Psoas muscle (tissue), 8 donors: ENCODE results near the gene RFC4. TPM values are rescaled to one million over a fixed set of nuclear protein-coding genes. Genes with fewer than 3 reads are reported as not detected.
A peak's percentile ranks its signal among the peaks of the same experiment; 100 is the strongest.

Experiments used
- ATAC-seq, 4 donors: fragments of 200-7000 bp; cut with Tn5 transposase; one replicate each; pipeline ENCODE4 v1.9.1; 2020; ENCODE audit warnings: moderate library complexity in 3 of 4, mild to moderate bottlenecking in 2 of 4
- DNase-seq, 2 donors: peaks; one replicate each; pipeline ENCODE4 v3.0.0-alpha.2; 2020
- H3K27ac ChIP-seq: fragments of 200-600 bp; one replicate; pipeline ENCODE4 v1.8.0; 2022
- H3K27me3 ChIP-seq, 3 donors: fragments of 200-600 bp in 1 of 3; one replicate each; pipeline versions ENCODE4 v1.6.1 to v1.8.0; 2013 to 2022; ENCODE audit warnings: low read length in 2 of 3, mild to moderate bottlenecking in 2 of 3, moderate library complexity in 1 of 3; ENCODE audit not compliant: insufficient read depth in 3 of 3
- H3K36me3 ChIP-seq, 2 donors: fragments of 200-600 bp in 1 of 2; one replicate each; pipeline versions ENCODE4 v1.6.1 to v1.8.0; 2013 to 2022; ENCODE audit warnings: low read depth in 1 of 2, mild to moderate bottlenecking in 1 of 2, moderate library complexity in 1 of 2; ENCODE audit not compliant: insufficient read depth in 1 of 2
- H3K4me1 ChIP-seq: fragments of 200-600 bp; one replicate; pipeline ENCODE4 v1.8.0; 2022
- H3K4me3 ChIP-seq: fragments of 200-600 bp; one replicate; pipeline ENCODE4 v1.8.0; 2022; ENCODE audit warnings: mild to moderate bottlenecking
- H3K9me3 ChIP-seq: fragments of 200-600 bp; one replicate; pipeline ENCODE4 v1.8.0; 2022
- WGBS, 3 donors: extraction: QIAGEN DNeasy Blood & Tissue Kit; methylation state at CpG; one replicate each; pipeline versions ENCODE4 v1.1.6 to v1.1.7; 2013; 5-methylcytosine and 5-hydroxymethylcytosine counted together
- intact Hi-C, 2 donors: fragments of 100-400 bp; cut with DNase I; formaldehyde crosslinking; loops; one replicate each; pipeline versions ENCODE4 v1.11.0 to v1.14.2; 2022
- polyA plus RNA-seq, 3 donors: library from polyadenylated mRNA; stranded (reverse); fragments of 200-250 nt; gene quantifications; one replicate each; pipeline ENCODE4 v1.2.3, GENCODE V29; 2013
- total RNA-seq, 4 donors: library from RNA; stranded (reverse); fragmentation: NEBNext Ultra II Directional in 2 of 4; extraction: Animal tissue kit (Norgen Biotek cat#: 25700) in 2 of 4; gene quantifications; one replicate each; pipeline versions ENCODE4 v1.2.1 to v1.2.4, GENCODE V29; 2021 to 2023
- TF ChIP-seq, protein P1 (sequence below): fragments of 200-600 bp; IDR thresholded peaks from one replicate; pipeline ENCODE4 v1.8.0; 2022; ENCODE audit warnings: antibody characterized with exemption
- donor health status: healthy with polysubstance abuse.
- donor health status: DM: no; HTN: no; CAD: no; lungs with moderate emphysema.
- donor health status: Bipolar disorder and iron deficiency.
- donor health status: healthy.
- donor health status: DM: yes; HTN: yes; CAD: no.
- donor health status: DM: no; HTN: no; CAD: no.
- donor health status: DM: no; HTN: no; CAD: no.
- donor health status: DM: yes; HTN: yes; CAD: no.

The RFC4 gene
- total and polyA plus RNA-seq, 7 donors, result 3.4 to 20.6 (median 8.1) TPM

- no peak for ATAC-seq
- Histone ChIP-seq H3K9me3 (no peaks in the 10 kb centered on the region), H3K27ac (no peak overlapping the region), H3K4me1 (peaks cover 10% of the 10 kb centered on the region), H3K4me3 (no peak overlapping the region), H3K27me3 (no peaks in the 10 kb centered on the region), H3K36me3 (peaks cover 0 to 60% of the 10 kb centered on the region in 2 donors)
- no peak for DNase-seq
- TF ChIP-seq, protein P1, sequence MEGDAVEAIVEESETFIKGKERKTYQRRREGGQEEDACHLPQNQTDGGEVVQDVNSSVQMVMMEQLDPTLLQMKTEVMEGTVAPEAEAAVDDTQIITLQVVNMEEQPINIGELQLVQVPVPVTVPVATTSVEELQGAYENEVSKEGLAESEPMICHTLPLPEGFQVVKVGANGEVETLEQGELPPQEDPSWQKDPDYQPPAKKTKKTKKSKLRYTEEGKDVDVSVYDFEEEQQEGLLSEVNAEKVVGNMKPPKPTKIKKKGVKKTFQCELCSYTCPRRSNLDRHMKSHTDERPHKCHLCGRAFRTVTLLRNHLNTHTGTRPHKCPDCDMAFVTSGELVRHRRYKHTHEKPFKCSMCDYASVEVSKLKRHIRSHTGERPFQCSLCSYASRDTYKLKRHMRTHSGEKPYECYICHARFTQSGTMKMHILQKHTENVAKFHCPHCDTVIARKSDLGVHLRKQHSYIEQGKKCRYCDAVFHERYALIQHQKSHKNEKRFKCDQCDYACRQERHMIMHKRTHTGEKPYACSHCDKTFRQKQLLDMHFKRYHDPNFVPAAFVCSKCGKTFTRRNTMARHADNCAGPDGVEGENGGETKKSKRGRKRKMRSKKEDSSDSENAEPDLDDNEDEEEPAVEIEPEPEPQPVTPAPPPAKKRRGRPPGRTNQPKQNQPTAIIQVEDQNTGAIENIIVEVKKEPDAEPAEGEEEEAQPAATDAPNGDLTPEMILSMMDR, result no peak
- intact Hi-C loops, result loop anchor here in 1 of 2 donors (10.0 kb wide), 1 partner anchor 878 kb away; no protein-coding TSS in a partner anchor
- WGBS, 3 donors, result 78 to 85% (median 81%) methylated on average over 3 of the region's 3 CpGs
Observed at GRCh38 chr3:186802701-186803100, 3.6 kb downstream of the RFC4 start.

GRCh38 chr3:186800285-186800684, 6.0 kb downstream of the RFC4 start:
- WGBS, 3 donors, result 93 to 94% (median 93%) methylated on average over 1 of the region's 1 CpG
- intact Hi-C loops, result loop anchor here in 1 of 2 donors (10.0 kb wide), 1 partner anchor 875 kb away; no protein-coding TSS in a partner anchor
- Histone ChIP-seq H3K27me3 (no peaks in the 10 kb centered on the region), H3K9me3 (no peaks in the 10 kb centered on the region), H3K4me3 (no peak overlapping the region), H3K36me3 (peaks cover 0 to 78% of the 10 kb centered on the region in 2 donors), H3K27ac (no peak overlapping the region), H3K4me1 (no peaks in the 10 kb centered on the region)
- TF ChIP-seq, protein P1, result no peak
- DNase-seq, result no peak
- ATAC-seq, result no peak

GRCh38 chr3:186798239-186798874, 7.9 kb downstream of the RFC4 start:
- Histone ChIP-seq H3K4me3 (no peak overlapping the region), H3K36me3 (peaks cover 5 to 70% of the 10 kb centered on the region in 2 donors), H3K27ac (no peak overlapping the region), H3K9me3 (no peaks in the 10 kb centered on the region), H3K4me1 (no peaks in the 10 kb centered on the region), H3K27me3 (no peaks in the 10 kb centered on the region)
- WGBS, 3 donors, result 76 to 88% (median 84%) methylated on average over 3 of the region's 3 CpGs
- ATAC-seq, result no peak
- no peak for DNase-seq
- intact Hi-C loops, result no loop called here
- TF ChIP-seq, protein P1, result no peak

- peak; percentile 33 to 45 (median 42) for ATAC-seq
- intact Hi-C loops, result no loop called here
- no peak overlapping the region for H3K4me3 ChIP-seq
- WGBS, 3 donors, result 54 to 65% (median 59%) methylated on average over 8 of the region's 8 CpGs
- no peak overlapping the region for H3K27ac ChIP-seq
- H3K4me1 ChIP-seq, result peaks cover 39% of the 10 kb centered on the region
- H3K27me3 ChIP-seq, result no peaks in the 10 kb centered on the region
- DNase-seq, result no peak
- peaks cover 28 to 65% of the 10 kb centered on the region in 2 donors for H3K36me3 ChIP-seq
- TF ChIP-seq, protein P1, result no peak
- H3K9me3 ChIP-seq, result no peaks in the 10 kb centered on the region
Observed at GRCh38 chr3:186790261-186790981, 15.9 kb downstream of the RFC4 start.
